ENCODE data around the gene GREM1. TPM values are rescaled to one million over a fixed set of nuclear protein-coding genes. Genes with fewer than 3 reads are reported as not detected.

GREM1 gene
- total RNA-seq, 1 experiment from 2014 or later = 0.66 TPM

DNA sequence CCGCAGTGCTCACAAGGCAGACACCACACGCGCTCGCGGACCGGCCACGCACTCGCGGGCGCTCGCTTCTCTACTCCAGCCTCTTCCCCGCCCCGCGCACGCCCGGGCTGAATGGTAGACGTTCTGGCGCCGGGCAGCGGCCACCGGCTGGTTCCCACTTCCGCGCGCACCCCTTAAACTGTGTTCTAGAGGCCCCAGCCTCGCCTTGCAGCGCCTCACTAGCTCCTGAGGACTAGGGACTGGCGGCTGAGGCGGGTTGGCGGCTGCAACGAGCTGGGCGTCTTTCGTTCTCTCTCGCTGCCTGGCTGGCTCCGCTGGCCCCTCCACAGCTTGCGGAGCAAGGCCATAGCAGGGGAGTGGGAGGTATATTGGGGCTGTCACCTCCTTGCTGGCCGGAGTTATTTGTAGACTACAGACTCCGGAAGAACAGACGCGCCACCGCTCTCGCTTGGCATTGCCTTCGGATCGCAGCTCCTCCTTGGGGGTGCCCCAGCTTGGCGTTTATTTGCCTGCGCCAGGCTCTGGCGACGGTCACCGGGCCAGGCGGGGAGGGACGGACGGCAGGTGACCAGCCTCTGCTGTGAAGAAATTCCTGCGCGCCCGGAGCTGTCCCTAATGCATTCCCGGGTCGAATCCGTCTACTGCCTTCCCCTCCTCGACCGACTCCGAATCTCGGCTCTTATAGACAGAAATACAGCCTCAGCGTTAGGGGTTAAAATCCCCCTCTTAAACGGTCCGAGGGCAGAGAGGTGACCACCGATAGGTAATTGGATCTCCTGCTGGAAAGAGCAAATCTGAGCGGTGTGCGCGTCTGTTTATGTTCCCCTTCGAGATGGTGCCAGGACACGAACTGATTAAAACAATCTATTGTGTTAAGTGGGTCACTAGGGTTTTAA lies 1.3 kb downstream of the GREM1 start:
- no peaks in the 10 kb centered on the region for H3K4me1 ChIP-seq (ENCODE audit: control insufficient read depth in 1 of 2, insufficient read depth in 2 of 2, low read length in 2 of 2)
- CTCF ChIA-PET = no interaction called here
- intact Hi-C loops (cut with micrococcal nuclease) = no loop called here
- no peak overlapping the region for H3K9ac ChIP-seq (ENCODE audit: low read length)
- H3K27me3 ChIP-seq (ENCODE audit: insufficient read depth, low read length) = no peaks in the 10 kb centered on the region
- DNase-seq (ENCODE audit: low read depth, low spot score) (no peak), ATAC-seq (no peak)
- H3K36me3 ChIP-seq (ENCODE audit: control insufficient read depth in 1 of 2, insufficient read depth in 2 of 2, low read length in 2 of 2) = no peaks in the 10 kb centered on the region
- no peaks in the 10 kb centered on the region for H4K20me1 ChIP-seq (ENCODE audit: insufficient read depth)
- BruUV-seq (replicated peaks) = no TSS peak
- RAD21 ChIA-PET (ENCODE audit: low non-redundant PET in 1 of 2, low total read pairs in 2 of 2, uncharacterized antibody in 2 of 2, unreplicated experiment in 2 of 2) = no interaction called here
- no peak overlapping the region for H3K4me3 ChIP-seq (replicated peaks in 1 of 2; ENCODE audit: low read depth in 1 of 2, low read length in 2 of 2)
- no peak overlapping the region for H3K27ac ChIP-seq (ENCODE audit: low read depth, low read length)
- H3K79me2 ChIP-seq (ENCODE audit: insufficient read depth, low read length) = no peaks in the 10 kb centered on the region
- POLR2A ChIA-PET = no interaction called here
- H3K4me2 ChIP-seq (ENCODE audit: low read length) = no peak overlapping the region
- H3K9me3 ChIP-seq (ENCODE audit: control insufficient read depth in 1 of 2, insufficient read depth in 1 of 2, low read depth in 1 of 2, low read length in 2 of 2) = no peaks in the 10 kb centered on the region
- H3K9me2 ChIP-seq (ENCODE audit: insufficient read depth) = no peaks in the 10 kb centered on the region
- no peak for TF ChIP-seq JUND (IDR thresholded peaks at IDR 0.05)
- TF ChIP-seq CBX3 (IDR thresholded peaks at IDR 0.05; ENCODE audit: low read depth) = no peak
- no peak overlapping the region for H2AFZ ChIP-seq (ENCODE audit: low read depth, low read length, poor library complexity, severe bottlenecking)

- RAD21 ChIA-PET (ENCODE audit: low non-redundant PET in 1 of 2, low total read pairs in 2 of 2, uncharacterized antibody in 2 of 2, unreplicated experiment in 2 of 2) = no interaction called here
- Histone ChIP-seq H3K4me2 (ENCODE audit: low read length) (no peak overlapping the region), H2AFZ (ENCODE audit: low read depth, low read length, poor library complexity, severe bottlenecking) (no peak overlapping the region), H3K4me1 (ENCODE audit: control insufficient read depth in 1 of 2, insufficient read depth in 2 of 2, low read length in 2 of 2) (no peaks in the 10 kb centered on the region), H3K36me3 (ENCODE audit: control insufficient read depth in 1 of 2, insufficient read depth in 2 of 2, low read length in 2 of 2) (no peaks in the 10 kb centered on the region), H3K27me3 (ENCODE audit: insufficient read depth, low read length) (no peaks in the 10 kb centered on the region), H3K27ac (ENCODE audit: low read depth, low read length) (no peak overlapping the region), H4K20me1 (ENCODE audit: insufficient read depth) (no peaks in the 10 kb centered on the region), H3K4me3 (replicated peaks in 1 of 2; ENCODE audit: low read depth in 1 of 2, low read length in 2 of 2) (no peak overlapping the region), H3K79me2 (ENCODE audit: insufficient read depth, low read length) (no peaks in the 10 kb centered on the region), H3K9me2 (ENCODE audit: insufficient read depth) (no peaks in the 10 kb centered on the region), H3K9me3 (ENCODE audit: control insufficient read depth in 1 of 2, insufficient read depth in 1 of 2, low read depth in 1 of 2, low read length in 2 of 2) (no peaks in the 10 kb centered on the region), H3K9ac (ENCODE audit: low read length) (no peak overlapping the region)
- ATAC-seq (no peak), DNase-seq (ENCODE audit: low read depth, low spot score) (no peak)
- TF ChIP-seq, protein P1, sequence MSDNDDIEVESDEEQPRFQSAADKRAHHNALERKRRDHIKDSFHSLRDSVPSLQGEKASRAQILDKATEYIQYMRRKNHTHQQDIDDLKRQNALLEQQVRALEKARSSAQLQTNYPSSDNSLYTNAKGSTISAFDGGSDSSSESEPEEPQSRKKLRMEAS (IDR thresholded peaks at IDR 0.05) = no peak
- TF ChIP-seq ZNF274 (IDR thresholded peaks at IDR 0.05; ENCODE audit: low read depth, low read length) (no peak), EGR1 (IDR thresholded peaks at IDR 0.05; ENCODE audit: low read depth) (no peak), EZH2 (IDR thresholded peaks at IDR 0.05) (no peak), POLR2A (IDR thresholded peaks at IDR 0.05; ENCODE audit: borderline replicate concordance, extremely low read depth, insufficient read depth, insufficient read length) (no peak), CTCF (IDR thresholded peaks at IDR 0.05 in 2 of 3, conservative IDR thresholded peaks at IDR 0.05 in 1 of 3; ENCODE audit: borderline replicate concordance in 1 of 3, insufficient read depth in 1 of 3, low read depth in 2 of 3, low read length in 2 of 3) (no peak), JUND (IDR thresholded peaks at IDR 0.05) (no peak)
- TF ChIP-seq, protein P2, sequence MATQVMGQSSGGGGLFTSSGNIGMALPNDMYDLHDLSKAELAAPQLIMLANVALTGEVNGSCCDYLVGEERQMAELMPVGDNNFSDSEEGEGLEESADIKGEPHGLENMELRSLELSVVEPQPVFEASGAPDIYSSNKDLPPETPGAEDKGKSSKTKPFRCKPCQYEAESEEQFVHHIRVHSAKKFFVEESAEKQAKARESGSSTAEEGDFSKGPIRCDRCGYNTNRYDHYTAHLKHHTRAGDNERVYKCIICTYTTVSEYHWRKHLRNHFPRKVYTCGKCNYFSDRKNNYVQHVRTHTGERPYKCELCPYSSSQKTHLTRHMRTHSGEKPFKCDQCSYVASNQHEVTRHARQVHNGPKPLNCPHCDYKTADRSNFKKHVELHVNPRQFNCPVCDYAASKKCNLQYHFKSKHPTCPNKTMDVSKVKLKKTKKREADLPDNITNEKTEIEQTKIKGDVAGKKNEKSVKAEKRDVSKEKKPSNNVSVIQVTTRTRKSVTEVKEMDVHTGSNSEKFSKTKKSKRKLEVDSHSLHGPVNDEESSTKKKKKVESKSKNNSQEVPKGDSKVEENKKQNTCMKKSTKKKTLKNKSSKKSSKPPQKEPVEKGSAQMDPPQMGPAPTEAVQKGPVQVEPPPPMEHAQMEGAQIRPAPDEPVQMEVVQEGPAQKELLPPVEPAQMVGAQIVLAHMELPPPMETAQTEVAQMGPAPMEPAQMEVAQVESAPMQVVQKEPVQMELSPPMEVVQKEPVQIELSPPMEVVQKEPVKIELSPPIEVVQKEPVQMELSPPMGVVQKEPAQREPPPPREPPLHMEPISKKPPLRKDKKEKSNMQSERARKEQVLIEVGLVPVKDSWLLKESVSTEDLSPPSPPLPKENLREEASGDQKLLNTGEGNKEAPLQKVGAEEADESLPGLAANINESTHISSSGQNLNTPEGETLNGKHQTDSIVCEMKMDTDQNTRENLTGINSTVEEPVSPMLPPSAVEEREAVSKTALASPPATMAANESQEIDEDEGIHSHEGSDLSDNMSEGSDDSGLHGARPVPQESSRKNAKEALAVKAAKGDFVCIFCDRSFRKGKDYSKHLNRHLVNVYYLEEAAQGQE (IDR thresholded peaks at IDR 0.05; ENCODE audit: low read depth) = no peak
- CTCF ChIA-PET = no interaction called here
- POLR2A ChIA-PET = no interaction called here
- intact Hi-C loops (cut with micrococcal nuclease) = no loop called here
- no TSS peak for BruUV-seq (replicated peaks)
Observed at GRCh38 chr15:32721596-32721995, 3.8 kb downstream of the GREM1 start.

Measured in HCT116 (cell line).